IMR-90 (cell line): ENCODE results near the gene HOXC5. TPM values are rescaled to one million over a fixed set of nuclear protein-coding genes. Genes with fewer than 3 reads are reported as not detected.

Source experiments
- ATAC-seq: fragments of 200-7000 bp; cut with Tn5 transposase; 2 replicates; pipeline ENCODE4 v1.9.1; 2020; ENCODE audit warnings: low read depth, mild to moderate bottlenecking, moderate library complexity
- BruUV-seq: library from RNA; stranded (reverse); fragments of 400-500 nt; replicated peaks from 2 replicates; lab custom pipeline; 2021; lab: Mats Ljungman, UMichigan
- CTCF ChIA-PET: fragments of 300-600 bp; formaldehyde crosslinking; extraction: SDS; loops from one replicate; lab custom pipeline; 2021; ENCODE audit warnings: antibody characterized with exemption; lab: Yijun Ruan, JAX
- POLR2A ChIA-PET: fragments of 300-600 bp; sonication (Branson Sonifier 250); formaldehyde crosslinking; loops from one replicate; lab custom pipeline; 2022; ENCODE audit warnings: antibody characterized with exemption; ENCODE audit not compliant: unreplicated experiment; lab: Charles Lee
- DNase-seq: peaks from one replicate; pipeline ENCODE4 v3.0.0; 2013
- H2AFZ ChIP-seq: replicated peaks from 2 replicates; pipeline ENCODE3; 2013; ENCODE audit warnings: low read length, mild to moderate bottlenecking; ENCODE audit not compliant: poor library complexity
- H2AK5ac ChIP-seq: 2 replicates; pipeline ENCODE4 v1.6.1; 2013; ENCODE audit warnings: low read depth, low read length, inconsistent platforms
- H2AK9ac ChIP-seq: replicated peaks from 2 replicates; pipeline ENCODE3; 2013; ENCODE audit warnings: mild to moderate bottlenecking, low read depth, low read length, moderate library complexity; ENCODE audit not compliant: poor library complexity
- H2BK120ac ChIP-seq: 2 replicates; pipeline ENCODE4 v1.6.1; 2013; ENCODE audit warnings: low read depth, low read length, inconsistent platforms
- H2BK15ac ChIP-seq: 3 replicates; pipeline ENCODE4 v1.6.1; 2013; ENCODE audit warnings: low read depth, low read length, inconsistent platforms
- H2BK20ac ChIP-seq: 2 replicates; pipeline ENCODE4 v1.6.1; 2013; ENCODE audit warnings: low read depth, mild to moderate bottlenecking, inconsistent platforms, low read length, moderate library complexity
- H2BK5ac ChIP-seq: 2 replicates; pipeline ENCODE4 v1.6.1; 2013; ENCODE audit warnings: mild to moderate bottlenecking, low read depth, low read length, inconsistent platforms; ENCODE audit not compliant: poor library complexity, severe bottlenecking
- H3K14ac ChIP-seq: replicated peaks from 2 replicates; pipeline ENCODE4 v1.6.1; 2013; ENCODE audit warnings: low read depth, low read length, inconsistent platforms
- H3K18ac ChIP-seq: 2 replicates; pipeline ENCODE4 v1.6.1; 2013; ENCODE audit warnings: low read depth, low read length, control low read depth
- H3K23ac ChIP-seq: 2 replicates; pipeline ENCODE4 v1.6.1; 2013; ENCODE audit warnings: low read depth, low read length, inconsistent platforms
- H3K27ac ChIP-seq: 2 replicates; pipeline ENCODE4 v1.5.1; 2013; ENCODE audit warnings: mild to moderate bottlenecking, control low read depth, low read length; ENCODE audit not compliant: insufficient read depth
- H3K27me3 ChIP-seq: 2 replicates; pipeline ENCODE4 v1.6.1; 2013; ENCODE audit warnings: low read length; ENCODE audit not compliant: control insufficient read depth, insufficient read depth
- H3K36me3 ChIP-seq: 2 replicates; pipeline ENCODE4 v1.6.1; 2013; ENCODE audit warnings: low read length, mixed read lengths; ENCODE audit not compliant: control insufficient read depth, insufficient read depth
- H3K4ac ChIP-seq: 2 replicates; pipeline ENCODE4 v1.6.1; 2013; ENCODE audit warnings: low read depth, low read length, inconsistent platforms
- H3K4me1 ChIP-seq: 2 replicates; pipeline ENCODE4 v1.6.1; 2013; ENCODE audit warnings: low read length, mixed read lengths; ENCODE audit not compliant: control insufficient read depth, insufficient read depth
- H3K4me2 ChIP-seq: 2 replicates; pipeline ENCODE4 v1.6.1; 2013; ENCODE audit warnings: low read depth, mild to moderate bottlenecking, control low read depth, low read length, moderate library complexity
- H3K4me3 ChIP-seq: 2 replicates; pipeline ENCODE4 v1.5.1; 2013; ENCODE audit warnings: low read depth, mild to moderate bottlenecking, control low read depth, low read length, moderate library complexity; ENCODE audit not compliant: insufficient read depth
- H3K56ac ChIP-seq: 2 replicates; pipeline ENCODE4 v1.6.1; 2013; ENCODE audit warnings: low read length, inconsistent platforms; ENCODE audit not compliant: insufficient read depth; ENCODE audit errors: extremely low read depth
- H3K79me1 ChIP-seq, 2 experiments: 2 replicates each; pipeline ENCODE4 v1.6.1; 2013; ENCODE audit warnings: low read length in 2 of 2, inconsistent platforms in 1 of 2, low read depth in 1 of 2
- H3K9ac ChIP-seq: 2 replicates; pipeline ENCODE4 v1.6.1; 2013; ENCODE audit warnings: low read depth, low read length, control low read depth
- H3K9me1 ChIP-seq: 2 replicates; pipeline ENCODE4 v1.6.1; 2013; ENCODE audit warnings: low read length, inconsistent platforms; ENCODE audit not compliant: insufficient read depth
- H3K9me3 ChIP-seq: 2 replicates; pipeline ENCODE4 v1.6.1; 2013; ENCODE audit warnings: low read length; ENCODE audit not compliant: control insufficient read depth, insufficient read depth
- H4K20me1 ChIP-seq: 2 replicates; pipeline ENCODE4 v1.6.1; 2013; ENCODE audit warnings: low read length, inconsistent platforms; ENCODE audit not compliant: insufficient read depth
- H4K5ac ChIP-seq: 2 replicates; pipeline ENCODE4 v1.6.1; 2013; ENCODE audit warnings: mild to moderate bottlenecking, low read depth, low read length, control low read depth
- H4K8ac ChIP-seq, 2 experiments: 2 replicates each; pipeline ENCODE4 v1.6.1; 2013; ENCODE audit warnings: low read depth in 2 of 2, low read length in 2 of 2, control low read depth in 1 of 2, inconsistent platforms in 1 of 2
- H4K91ac ChIP-seq: 2 replicates; pipeline ENCODE4 v1.6.1; 2013; ENCODE audit warnings: low read depth, low read length, inconsistent platforms; ENCODE audit not compliant: insufficient read depth
- BHLHE40 ChIP-seq: fragments of 150-350 bp; IDR thresholded peaks from 2 replicates; pipeline ENCODE4 v1.6.1; 2016; ENCODE audit warnings: mild to moderate bottlenecking, low read depth, low read length
- CEBPB ChIP-seq: IDR thresholded peaks from 2 replicates; pipeline ENCODE4 v1.6.1; 2012; ENCODE audit warnings: low read depth, low read length, improper control_type of control experiment
- CHD1 ChIP-seq: IDR thresholded peaks from 2 replicates; pipeline ENCODE4 v1.6.1; 2012; ENCODE audit warnings: low read depth, low read length, improper control_type of control experiment
- CTCF ChIP-seq: conservative IDR thresholded peaks from 2 replicates; pipeline ENCODE4 v1.5.1; 2012; ENCODE audit warnings: mild to moderate bottlenecking, low read depth, low read length, improper control_type of control experiment
- ELK1 ChIP-seq: fragments of 150-350 bp; IDR thresholded peaks from 2 replicates; pipeline ENCODE4 v1.6.1; 2016; ENCODE audit warnings: low read depth, mild to moderate bottlenecking, low read length, moderate library complexity, borderline replicate concordance
- FOS ChIP-seq: fragments of 150-350 bp; IDR thresholded peaks from 2 replicates; pipeline ENCODE4 v1.6.1; 2016; ENCODE audit warnings: low read depth, low read length
- MAFK ChIP-seq: IDR thresholded peaks from 2 replicates; pipeline ENCODE4 v1.6.1; 2012; ENCODE audit warnings: low read depth, low read length, improper control_type of control experiment
- MAZ ChIP-seq: IDR thresholded peaks from 2 replicates; pipeline ENCODE4 v1.6.1; 2012; ENCODE audit warnings: low read depth, mild to moderate bottlenecking, low read length, improper control_type of control experiment, moderate library complexity, borderline replicate concordance
- MXI1 ChIP-seq: IDR thresholded peaks from 2 replicates; pipeline ENCODE4 v1.6.1; 2012; ENCODE audit warnings: low read depth, mild to moderate bottlenecking, low read length, moderate library complexity, borderline replicate concordance
- NFE2L2 ChIP-seq: fragments of 150-350 bp; IDR thresholded peaks from 2 replicates; pipeline ENCODE4 v1.6.1; 2016; ENCODE audit warnings: low read depth, mild to moderate bottlenecking, low read length
- POLR2A ChIP-seq: IDR thresholded peaks from 2 replicates; pipeline ENCODE4 v1.6.1; 2012; ENCODE audit warnings: mild to moderate bottlenecking, low read depth, low read length
- RAD21 ChIP-seq: IDR thresholded peaks from 2 replicates; pipeline ENCODE4 v1.6.1; 2012; ENCODE audit warnings: low read length, improper control_type of control experiment
- RCOR1 ChIP-seq: IDR thresholded peaks from 2 replicates; pipeline ENCODE4 v1.6.1; 2012; ENCODE audit warnings: mild to moderate bottlenecking, low read length, improper control_type of control experiment; ENCODE audit not compliant: insufficient replicate concordance
- RFX5 ChIP-seq: IDR thresholded peaks from 2 replicates; pipeline ENCODE4 v1.8.0; 2012; ENCODE audit warnings: low read depth, mild to moderate bottlenecking, low read length, moderate library complexity
- SMC3 ChIP-seq: fragments of 150-350 bp; IDR thresholded peaks from 2 replicates; pipeline ENCODE4 v1.6.1; 2016; ENCODE audit warnings: low read depth, mild to moderate bottlenecking, antibody characterized with exemption, low read length, moderate library complexity
- USF2 ChIP-seq: fragments of 150-350 bp; IDR thresholded peaks from 2 replicates; pipeline ENCODE4 v1.6.1; 2017; ENCODE audit warnings: mild to moderate bottlenecking, antibody characterized with exemption, low read length, low read depth
- WGBS, 2 experiments: methylation state at CpG; one replicate each; pipeline versions ENCODE4 v1.1.5 to v1.1.7; 2013; ENCODE audit warnings: missing lambda C conversion rate in 2 of 2; ENCODE audit not compliant: insufficient read length in 1 of 2; ENCODE audit errors: extremely low coverage in 2 of 2; 5-methylcytosine and 5-hydroxymethylcytosine counted together
- dilution Hi-C: fragments of 300-500 bp; cut with HindIII; formaldehyde crosslinking; loops from one replicate; pipeline ENCODE4 v1.14.3; 2018; ENCODE audit warnings: low sequenced_read_pairs; ENCODE audit not compliant: unreplicated experiment
- in situ Hi-C: fragments of 300-500 bp; cut with MboI; formaldehyde crosslinking; loops from 3 replicates; pipeline ENCODE4 v1.14.3; 2019; ENCODE audit warnings: low sequenced_read_pairs, inconsistent platforms, mixed read lengths
- intact Hi-C: fragments of 100-400 bp; cut with micrococcal nuclease; formaldehyde crosslinking; loops from 2 replicates; pipeline ENCODE4 v1.10.0; 2022
- polyA plus RNA-seq, 3 experiments: library from polyadenylated mRNA; depleted of rRNA; stranded (reverse); fragments of >200 nt; gene quantifications; 2 replicates each; pipeline ENCODE4 v1.2.3, GENCODE V29; 2012; ENCODE audit warnings: low replicate concordance in 1 of 3
- total RNA-seq: library from RNA; depleted of rRNA; stranded (reverse); fragments of >200 nt; gene quantifications from 2 replicates; pipeline ENCODE4 v1.2.3, GENCODE V29; 2012

Gene HOXC5
- total and polyA plus RNA-seq, 2 of the 4 experiments (the other 2 are of a cell fraction) = not detected

GRCh38 chr12:54014377-54015017, 18.4 kb upstream of the HOXC5 start:
- Histone ChIP-seq H2BK15ac (no peak overlapping the region), H4K8ac (no peak overlapping the region), H3K79me1 (no peaks in the 10 kb centered on the region), H3K18ac (no peak overlapping the region), H3K9me1 (no peaks in the 10 kb centered on the region), H2BK120ac (no peak overlapping the region), H2AK5ac (no peak overlapping the region), H3K14ac (no peak overlapping the region), H2AK9ac (no peak overlapping the region), H3K36me3 (no peaks in the 10 kb centered on the region), H2AFZ (peak overlapping the region; percentile 32), H3K23ac (no peak overlapping the region), H2BK5ac (no peak overlapping the region), H3K4me1 (no peaks in the 10 kb centered on the region), H4K91ac (no peak overlapping the region), H3K4me3 (no peak overlapping the region), H3K9me3 (peaks cover 4% of the 10 kb centered on the region), H3K4me2 (peak overlapping the region; percentile 22; the same call in 1 of the 2 replicates), H3K27me3 (peaks cover 90% of the 10 kb centered on the region), H4K20me1 (no peaks in the 10 kb centered on the region), H3K56ac (no peak overlapping the region), H3K27ac (no peak overlapping the region), H4K5ac (no peak overlapping the region), H3K9ac (no peak overlapping the region), H2BK20ac (no peak overlapping the region), H3K4ac (no peak overlapping the region)
- no TSS peak for BruUV-seq
- CTCF ChIA-PET = no interaction called here
- DNase-seq (no peak), ATAC-seq (no peak)
- dilution Hi-C loops (no loop called here), in situ Hi-C loops (no loop called here), intact Hi-C loops (no loop called here)
- POLR2A ChIA-PET = no interaction called here
- TF ChIP-seq CEBPB (no peak), FOS (no peak), POLR2A (no peak), MAZ (no peak), USF2 (no peak), MXI1 (no peak), RAD21 (no peak), RFX5 (no peak), NFE2L2 (no peak), MAFK (no peak), RCOR1 (no peak), ELK1 (no peak), CTCF (no peak), SMC3 (no peak), CHD1 (no peak), BHLHE40 (no peak)
- no CpG with 5 or more reads among the region's 36 CpGs for WGBS, 2 experiments
